ENCODE results near the gene NAV1.

DNA sequence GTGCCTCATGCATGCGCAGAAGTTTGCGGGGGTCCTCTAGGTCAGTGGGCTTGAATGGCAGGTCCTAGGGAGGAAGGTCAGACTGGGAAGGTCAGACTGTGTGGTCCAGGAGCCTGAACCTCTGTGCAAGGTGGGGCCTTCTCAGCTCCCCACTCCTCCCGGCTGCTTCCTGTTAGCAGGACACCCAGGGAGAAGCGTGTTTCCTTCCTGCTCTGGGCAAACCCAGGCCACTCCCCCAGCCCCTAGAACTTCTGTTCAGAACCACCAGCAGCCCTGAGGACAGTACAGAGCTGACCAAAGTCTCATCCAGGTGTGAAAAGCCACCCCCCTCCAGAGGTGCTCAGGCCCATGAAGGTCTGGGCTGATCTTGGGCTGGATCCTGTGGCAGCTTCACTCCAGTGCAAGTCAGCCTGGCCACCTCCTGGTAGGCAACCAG, 29.9 kb downstream of the NAV1 start:
- no peak for TF ChIP-seq EP300 (IDR thresholded peaks at IDR 0.05)
- TF ChIP-seq POLR2A (IDR thresholded peaks at IDR 0.05): no peak
- TF ChIP-seq, protein P1, sequence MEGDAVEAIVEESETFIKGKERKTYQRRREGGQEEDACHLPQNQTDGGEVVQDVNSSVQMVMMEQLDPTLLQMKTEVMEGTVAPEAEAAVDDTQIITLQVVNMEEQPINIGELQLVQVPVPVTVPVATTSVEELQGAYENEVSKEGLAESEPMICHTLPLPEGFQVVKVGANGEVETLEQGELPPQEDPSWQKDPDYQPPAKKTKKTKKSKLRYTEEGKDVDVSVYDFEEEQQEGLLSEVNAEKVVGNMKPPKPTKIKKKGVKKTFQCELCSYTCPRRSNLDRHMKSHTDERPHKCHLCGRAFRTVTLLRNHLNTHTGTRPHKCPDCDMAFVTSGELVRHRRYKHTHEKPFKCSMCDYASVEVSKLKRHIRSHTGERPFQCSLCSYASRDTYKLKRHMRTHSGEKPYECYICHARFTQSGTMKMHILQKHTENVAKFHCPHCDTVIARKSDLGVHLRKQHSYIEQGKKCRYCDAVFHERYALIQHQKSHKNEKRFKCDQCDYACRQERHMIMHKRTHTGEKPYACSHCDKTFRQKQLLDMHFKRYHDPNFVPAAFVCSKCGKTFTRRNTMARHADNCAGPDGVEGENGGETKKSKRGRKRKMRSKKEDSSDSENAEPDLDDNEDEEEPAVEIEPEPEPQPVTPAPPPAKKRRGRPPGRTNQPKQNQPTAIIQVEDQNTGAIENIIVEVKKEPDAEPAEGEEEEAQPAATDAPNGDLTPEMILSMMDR (IDR thresholded peaks at IDR 0.05): no peak
